Stimulated activated CD4-positive, alpha-beta T cell treated with anti-CD3 and anti-CD28 coated beads, Interleukin-4, amount 100 ng/mL, for 48 hours (primary cell): ENCODE results near the gene NDUFS7.

Experiments
- DNase-seq, 2 donors: peaks; one replicate each; pipeline ENCODE4 v3.0.0-alpha.2; 2020; ENCODE audit warnings: low read depth in 2 of 2

The NDUFS7 gene

DNA sequence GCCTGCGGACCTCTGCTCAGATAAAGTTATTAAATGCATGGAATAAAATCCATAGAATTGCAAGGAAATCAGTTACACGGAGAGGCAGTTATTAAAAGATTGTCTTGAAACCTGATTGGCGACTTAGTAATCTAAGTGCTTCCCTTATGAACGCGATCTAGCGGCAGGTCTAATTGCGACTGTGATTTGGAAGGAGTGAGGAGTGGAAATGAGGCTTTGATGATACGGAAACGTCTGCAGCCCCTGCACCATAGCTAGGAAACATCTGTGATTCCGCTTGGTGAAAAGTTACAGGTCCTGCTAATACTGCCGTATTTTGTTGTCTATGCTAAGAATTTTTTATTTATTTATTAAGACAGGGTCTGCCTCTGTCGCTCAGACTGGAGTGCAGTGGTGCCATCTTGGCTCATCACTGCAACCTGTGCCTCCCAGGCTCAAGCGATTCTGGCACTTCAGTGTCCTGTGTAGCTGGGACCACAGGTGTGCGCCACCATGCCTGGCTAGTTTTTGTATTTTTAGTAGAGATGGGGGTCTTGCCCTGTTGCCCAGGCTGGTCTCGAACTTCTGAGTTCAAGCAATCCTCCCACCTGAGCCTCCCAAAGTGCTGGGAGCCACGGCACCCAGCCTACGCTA, 887 bp downstream of the NDUFS7 start:
- DNase-seq: no peak

DNA sequence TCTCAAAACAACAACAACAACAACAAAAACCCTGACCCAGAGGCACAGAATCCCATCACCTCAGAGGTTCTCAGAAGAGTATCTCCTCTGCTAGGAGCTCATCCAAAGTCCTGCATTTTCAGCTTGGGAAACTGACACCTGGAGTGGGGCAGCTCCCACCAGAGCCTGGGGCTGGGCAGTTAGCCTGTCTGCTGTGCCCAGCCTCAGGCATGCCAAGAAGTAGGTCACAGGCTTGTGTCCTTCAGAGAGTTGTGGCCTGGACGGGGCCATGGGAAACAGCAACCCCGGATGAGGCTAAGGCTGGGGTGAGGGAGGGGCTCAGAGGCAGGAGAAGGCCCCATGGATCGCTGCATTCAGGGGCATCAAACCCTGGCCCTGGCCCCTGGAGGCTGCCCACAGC, 2.1 kb downstream of the NDUFS7 start:
- DNase-seq: no peak

DNA sequence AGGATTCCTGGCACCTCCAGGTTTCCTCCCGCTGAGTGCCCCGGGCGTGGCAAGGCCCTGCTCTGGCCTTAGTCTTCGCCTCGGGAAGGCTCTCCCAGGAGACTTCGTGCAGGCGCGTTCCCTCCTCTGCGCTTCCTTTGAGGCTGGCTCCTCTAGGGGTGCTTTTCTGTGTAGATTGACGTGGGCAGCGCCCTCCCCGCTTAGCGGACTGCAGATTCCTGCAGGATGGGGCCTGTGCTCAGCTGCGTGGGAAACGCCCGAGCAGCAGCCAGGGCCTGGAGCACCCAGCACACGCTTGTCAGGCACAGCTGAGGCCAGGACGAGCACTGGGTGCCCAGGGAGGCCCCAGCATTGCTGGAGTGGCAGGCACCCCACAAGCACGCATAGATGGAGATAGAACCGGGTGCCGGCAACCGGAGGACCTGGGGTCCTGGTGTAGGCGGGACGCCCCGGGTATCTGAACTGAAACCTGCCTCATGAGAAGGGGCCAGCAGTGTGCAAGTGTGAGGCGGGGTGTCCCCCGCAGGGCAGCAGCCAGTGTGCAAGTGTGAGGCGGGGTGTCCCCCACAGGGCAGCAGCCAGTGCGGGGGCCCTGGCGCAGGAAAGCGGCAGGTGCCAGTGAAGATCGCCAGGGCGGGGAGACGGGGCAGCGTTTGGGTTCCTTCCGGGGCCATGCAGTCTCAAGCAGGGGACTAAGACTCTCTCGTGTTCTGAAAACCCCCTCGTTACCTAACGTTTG, 3.4 kb downstream of the NDUFS7 start:
- DNase-seq: no peak

DNA sequence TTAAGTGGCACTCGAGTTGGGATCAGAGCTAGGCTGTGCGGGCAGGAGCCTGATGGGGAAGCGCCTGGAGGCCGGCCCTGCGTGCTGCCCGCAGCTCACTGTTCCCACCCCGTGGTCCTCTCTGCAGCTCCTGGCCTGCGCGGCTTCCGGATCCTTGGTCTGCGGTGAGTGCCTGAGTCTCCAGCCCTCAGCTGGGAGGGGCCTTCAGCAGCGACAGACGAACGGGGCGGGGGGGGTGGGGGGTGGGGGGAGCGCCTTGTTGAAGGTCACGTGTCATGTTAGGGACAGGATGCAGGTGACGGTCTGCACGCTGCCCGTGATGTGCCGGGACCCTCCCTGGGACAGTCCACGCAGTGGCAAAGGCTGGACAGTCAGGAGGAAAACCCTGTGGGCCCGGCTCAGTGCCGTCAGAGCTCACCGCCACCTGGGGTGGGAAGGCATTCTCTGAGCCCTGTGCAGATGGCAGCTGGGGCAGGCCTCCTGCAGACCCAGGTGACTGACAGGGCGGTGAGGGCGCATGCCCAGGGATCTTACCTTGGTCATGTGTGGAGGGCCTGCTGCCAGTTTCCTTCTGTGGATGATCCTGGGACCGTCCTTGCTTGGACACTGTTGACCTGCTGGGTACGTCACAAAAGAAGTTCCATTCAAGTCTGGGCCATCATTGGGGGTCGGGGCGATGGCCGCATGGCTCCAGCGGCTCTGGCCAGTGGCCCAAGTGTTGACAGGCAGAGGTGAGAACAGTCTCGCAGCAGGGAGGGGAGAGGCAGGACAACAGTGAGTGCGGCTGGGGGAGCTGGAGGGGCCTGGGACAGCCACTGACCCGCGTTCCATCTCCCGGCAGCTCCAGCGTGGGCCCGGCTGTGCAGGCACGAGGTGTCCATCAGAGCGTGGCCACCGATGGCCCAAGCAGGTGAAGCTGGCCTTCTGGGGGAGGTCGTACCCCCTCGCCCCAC, 4.3 kb downstream of the NDUFS7 start:
- DNase-seq: no peak

DNA sequence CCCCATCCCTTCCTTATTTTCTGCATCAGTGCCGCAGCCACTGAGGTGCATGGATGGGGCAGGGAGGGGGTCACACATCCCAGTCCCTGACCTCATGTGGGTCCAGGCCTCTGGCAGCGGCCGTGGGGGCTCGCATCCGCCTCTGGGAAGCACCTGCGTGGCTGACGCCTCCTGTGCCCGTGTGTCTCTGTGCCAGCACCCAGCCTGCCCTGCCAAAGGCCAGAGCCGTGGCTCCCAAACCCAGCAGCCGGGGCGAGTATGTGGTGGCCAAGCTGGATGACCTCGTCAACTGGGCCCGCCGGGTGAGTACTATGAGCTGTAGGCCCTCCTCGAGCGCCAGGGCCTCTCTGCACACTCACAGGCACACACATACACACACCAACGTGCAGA, 4.9 kb downstream of the NDUFS7 start:
- DNase-seq: no peak

DNA sequence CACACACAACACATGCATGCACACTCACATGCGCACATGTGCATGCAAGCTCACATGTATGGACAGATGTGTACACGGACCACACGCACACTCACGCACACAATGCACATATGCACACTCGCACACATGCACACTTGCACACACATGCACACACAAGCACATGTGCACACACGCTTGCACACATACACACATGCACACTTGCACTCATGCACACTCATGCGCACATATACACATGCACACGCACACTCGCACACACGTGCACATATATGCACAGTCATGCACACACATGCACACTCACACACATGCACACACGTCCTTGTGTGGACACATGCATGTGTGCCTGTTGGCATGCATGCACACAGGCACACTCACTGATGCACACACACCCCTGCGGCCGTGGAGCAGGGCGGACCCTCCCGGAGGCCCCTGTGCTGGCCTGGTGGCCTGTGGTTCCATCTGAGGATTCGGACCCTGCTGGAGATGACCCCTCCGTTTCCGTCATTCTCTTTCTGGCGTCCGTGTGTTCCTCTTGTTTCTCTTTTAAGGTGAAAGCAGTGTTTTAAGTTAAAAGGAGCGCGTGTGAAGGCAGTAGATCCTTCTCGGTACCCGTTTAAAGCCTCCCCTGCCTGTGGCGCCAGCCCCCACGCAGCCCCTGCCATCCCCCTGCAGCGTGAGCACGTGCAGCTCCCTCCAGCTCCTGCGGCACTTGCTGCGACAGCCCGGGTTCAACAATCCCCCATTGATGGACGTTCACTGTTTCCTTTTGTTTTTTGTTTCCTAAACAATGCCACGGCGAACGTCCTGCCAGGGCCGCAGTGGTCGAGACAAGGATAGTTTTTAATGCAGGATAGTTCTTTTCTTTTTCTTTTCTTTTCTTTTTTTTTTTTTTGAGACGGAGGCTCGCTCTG, 5.6 kb downstream of the NDUFS7 start:
- DNase-seq: no peak

DNA sequence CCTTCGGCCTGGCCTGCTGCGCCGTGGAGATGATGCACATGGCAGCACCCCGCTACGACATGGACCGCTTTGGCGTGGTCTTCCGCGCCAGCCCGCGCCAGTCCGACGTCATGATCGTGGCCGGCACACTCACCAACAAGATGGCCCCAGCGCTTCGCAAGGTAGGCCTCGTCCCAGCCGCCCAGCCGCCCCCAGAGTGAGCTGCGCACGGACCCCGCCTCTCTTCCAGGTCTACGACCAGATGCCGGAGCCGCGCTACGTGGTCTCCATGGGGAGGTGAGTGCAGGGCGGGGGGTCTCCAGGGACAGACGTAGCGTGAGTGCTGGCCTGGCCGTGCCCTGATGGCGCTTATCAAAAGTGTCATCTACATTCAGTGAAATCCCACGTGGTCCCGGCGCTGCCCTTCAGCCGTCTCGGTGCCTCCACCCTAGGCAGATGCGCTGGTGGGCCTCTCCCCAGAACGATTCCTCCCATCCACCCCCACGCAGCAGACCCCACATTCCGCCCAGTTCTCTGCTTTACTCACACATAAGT, 7.2 kb downstream of the NDUFS7 start:
- no peak for DNase-seq

DNA sequence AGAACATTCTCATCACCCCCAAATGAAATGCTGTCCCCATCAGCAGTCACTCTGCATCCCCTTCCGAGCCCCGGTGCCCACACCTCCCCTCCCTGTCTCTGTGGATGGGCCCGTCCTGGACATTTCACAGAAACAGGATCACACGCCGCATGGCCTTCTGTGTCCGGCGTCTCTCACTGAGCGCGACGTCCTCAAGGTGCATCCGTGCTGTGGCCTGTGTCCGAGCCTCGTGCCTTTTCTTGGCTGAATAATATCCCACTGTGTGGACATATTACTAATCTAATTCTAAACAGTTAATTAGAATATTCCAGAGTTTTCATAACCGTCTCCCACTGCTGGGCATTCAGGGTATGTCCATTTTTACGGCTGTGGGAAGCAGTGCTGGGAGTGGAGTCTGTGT, 8.7 kb downstream of the NDUFS7 start:
- DNase-seq: no peak

DNA sequence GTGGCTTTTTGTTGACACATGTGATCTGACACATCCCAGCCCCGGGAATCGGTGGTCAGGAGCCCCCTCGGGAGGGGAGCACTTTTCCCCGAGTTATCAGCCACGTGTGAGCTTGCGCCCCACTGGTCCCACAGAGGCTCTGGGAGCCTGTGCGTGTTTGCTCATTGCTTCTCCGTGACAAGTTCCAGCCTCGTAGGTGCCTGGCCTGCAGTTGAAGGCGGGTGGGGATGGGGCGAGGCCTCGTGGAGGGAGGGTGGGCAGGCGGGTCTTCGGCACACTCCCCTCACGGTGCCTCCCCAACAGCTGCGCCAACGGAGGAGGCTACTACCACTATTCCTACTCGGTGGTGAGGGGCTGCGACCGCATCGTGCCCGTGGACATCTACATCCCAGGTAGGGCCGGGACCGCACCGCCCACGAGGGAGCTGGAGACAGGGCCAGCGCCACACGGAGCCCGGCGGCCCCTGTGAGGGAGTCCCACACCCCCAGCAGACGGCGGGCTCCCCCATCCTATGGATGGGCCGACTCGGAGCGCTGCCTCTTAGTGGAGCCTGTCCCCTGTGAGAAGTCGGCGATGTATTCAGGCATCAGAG, 9.3 kb downstream of the NDUFS7 start:
- DNase-seq: no peak

DNA sequence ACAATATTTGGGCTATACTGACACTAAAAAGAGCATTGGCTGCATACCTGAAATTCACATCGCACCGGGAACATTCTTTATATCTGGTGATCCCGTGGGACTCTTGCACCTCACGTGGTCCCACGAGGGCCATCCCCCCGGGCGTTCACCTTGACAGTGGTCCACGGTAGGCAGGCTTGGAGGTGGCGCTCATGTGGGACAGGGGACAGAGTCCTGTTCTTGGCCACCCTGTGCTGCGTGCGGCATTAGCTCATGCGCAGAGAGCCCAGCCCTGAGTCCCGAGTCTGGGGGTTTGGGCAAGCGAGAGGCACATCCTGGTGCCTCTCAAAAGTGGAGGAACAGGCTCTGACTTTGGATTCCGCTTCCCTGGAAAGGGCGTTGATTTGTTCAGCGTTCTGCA, 10.1 kb downstream of the NDUFS7 start:
- no peak for DNase-seq

DNA sequence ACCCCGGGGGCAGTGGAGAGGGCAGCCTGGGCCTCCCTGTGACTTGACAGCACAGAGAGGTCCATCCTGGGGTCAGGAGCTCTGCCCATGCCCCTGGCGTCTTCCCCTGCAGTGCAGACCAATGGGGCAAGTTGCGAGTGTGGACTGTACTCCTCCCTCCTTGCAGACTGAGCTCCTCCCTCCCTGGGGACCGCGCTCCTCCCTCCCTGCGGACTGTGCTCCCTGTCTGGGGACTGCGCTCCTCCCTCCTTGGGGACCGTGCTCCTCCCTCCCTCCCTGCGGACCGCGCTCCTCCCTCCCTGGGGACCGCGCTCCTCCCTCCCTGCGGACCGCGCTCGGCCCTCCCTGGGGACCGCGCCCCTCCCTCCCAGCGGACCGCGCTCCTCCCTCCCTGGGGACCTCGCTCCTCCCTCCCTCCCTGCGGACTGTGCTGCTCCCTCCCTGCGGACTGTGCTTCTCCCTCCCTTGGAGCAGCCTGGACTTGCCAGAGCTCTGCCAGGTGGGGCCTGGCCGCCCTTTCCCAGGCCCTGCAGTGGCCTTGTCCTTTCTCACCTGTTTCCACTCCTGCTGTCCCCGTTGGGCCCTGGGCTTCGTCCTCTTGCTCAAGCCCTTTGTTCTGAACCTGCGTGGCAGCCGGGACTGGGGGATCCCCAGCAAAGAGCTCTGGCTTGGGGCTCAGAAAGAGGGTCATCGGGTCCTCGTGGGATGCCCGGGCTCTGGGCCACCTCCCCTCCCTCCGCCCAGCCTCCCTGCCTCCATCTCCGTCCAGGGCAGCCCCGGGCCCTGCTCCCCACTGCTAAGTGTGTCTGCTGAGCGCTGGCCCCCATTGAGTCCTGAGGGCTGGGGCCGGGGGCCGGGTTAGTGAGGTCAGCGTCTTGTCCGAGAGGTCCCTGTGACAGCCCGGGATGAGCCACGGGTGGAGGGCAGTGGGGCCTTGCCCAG, 10.8 kb downstream of the NDUFS7 start:
- no peak for DNase-seq

DNA sequence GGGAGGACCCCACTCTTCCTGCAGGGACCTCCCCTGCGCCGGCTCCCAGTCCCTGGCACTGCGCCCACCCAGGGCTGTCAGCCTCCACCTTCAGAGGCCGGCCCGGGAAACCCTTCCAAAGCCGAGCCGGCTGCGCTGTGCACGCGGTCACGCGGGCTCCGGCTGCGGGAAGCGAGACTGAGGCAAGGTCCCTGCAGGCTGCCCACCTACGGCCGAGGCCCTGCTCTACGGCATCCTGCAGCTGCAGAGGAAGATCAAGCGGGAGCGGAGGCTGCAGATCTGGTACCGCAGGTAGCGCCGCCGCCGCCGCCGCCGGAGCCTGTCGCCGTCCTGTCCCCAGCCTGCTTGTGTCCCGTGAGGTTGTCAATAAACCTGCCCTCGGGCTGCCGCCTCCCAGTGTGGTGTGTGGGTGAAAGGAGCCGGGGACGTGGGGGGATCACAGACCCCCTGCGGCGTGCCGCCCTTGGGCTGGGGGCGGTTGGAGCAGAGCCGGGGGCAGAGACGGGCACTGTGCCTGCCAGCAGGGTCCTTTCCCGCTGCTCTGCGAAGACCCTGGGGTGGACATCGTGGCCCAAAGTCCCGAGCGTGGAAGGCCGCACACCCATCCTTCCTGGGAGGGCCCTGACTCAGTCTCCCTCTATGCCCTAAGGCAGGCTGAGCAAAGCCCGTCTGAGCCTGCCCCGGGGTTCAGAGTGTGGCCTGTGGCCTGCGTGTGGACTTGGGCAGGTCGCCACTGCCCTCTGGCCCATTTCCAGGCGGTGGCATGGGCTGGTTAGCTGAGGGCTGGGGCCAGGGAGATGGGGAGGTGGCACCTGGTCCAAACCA, 11.7 kb downstream of the NDUFS7 start:
- no peak for DNase-seq

DNA sequence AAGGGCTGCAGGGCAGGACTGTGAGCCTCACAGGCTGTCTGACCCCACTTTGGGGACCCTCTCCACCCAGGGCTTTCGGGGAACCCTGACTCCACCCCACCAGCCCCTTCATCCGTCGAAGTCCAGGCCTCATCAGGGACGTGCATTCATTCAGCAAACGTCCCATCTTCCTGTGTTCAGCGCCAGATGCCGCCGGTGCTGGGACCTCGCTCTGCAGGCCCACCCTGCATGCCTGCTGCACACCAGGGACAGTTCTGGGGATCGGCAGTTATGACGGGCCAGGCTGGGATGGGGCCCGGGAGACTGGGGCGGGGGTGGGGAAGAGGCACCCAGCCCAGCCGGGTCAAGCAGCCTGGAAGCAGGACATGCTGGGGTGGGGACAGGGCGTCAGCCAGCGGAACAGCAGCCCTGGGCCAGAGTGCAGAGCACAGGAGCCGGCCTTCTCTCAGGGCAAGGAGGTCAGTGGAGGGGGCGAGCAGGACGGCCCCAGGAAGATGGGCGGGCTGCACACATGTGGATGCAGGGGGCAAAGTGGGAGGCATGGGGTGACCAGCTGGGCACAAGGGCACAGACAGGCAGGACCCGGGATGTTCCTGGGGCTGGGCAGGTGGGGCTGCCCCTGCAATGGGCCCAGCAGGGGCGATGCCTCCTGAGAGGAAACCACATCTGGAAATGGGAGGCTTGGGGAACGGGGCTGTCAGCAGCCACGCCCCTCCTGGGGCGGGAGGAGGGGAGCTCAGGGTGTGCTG, 12.5 kb downstream of the NDUFS7 start:
- no peak for DNase-seq

DNA sequence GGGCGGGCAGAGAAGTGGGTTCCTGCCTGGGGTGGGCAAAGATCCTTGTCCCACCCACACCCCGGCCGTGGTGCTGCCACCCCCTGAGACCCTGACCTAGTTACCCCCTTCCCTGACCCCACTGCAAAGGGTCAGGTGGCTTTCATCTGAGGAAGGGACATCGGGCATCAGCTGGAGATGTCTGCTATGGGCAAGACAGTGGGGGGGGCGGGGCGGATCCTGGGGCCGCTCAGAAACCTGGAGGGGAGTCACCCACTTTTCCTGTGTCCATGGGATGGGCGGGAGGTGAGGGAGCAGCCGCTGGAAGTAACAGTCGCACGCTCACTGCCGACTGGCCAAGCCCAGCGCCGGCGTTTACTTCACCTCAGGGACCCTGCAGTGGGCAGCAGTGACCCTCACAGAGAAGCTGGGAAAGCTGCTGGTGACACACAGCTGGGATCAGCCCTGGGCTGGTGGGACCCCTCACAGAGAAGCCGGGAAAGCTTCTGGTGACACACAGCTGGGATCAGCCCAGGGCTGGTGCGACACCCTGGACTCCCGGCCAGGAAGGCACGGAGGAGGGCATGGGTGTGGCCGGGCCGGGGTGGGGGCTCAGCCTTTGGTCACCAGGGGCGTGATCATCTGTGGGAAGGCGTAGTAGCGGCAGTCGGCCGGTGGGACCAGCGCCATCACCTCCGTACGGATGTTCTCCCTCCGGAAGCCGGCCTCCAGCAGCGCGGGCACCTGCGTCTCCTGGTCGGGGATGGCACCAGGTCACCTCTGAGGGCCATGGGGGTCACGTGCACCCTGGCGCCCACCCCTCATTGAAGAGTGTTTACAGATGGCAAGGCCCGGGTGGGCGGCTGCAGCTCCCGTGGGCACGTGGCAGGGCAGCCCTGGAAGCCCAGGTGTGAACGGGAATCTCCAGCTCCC, 13.3 kb downstream of the NDUFS7 start:
- DNase-seq: no peak

DNA sequence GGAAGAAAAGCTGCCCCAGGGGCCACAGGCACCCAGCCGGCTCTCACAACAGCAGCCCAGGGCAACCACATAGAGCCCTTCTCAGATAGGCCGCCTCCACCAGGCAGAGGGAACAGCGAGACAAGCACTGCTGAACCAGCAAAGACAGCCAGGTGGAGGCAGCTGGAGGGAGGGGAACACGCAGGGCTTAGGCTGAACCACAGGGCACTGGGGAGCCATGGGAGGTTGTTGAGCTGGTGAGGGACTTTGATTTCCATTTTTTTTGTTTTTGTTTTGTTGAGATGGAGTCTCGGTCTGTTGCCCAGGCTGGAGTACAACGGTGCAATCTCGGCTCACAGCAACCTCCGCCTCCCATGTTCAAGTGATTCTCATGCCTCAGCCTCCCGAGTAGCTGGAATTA, 14.1 kb downstream of the NDUFS7 start:
- DNase-seq: no peak

DNA sequence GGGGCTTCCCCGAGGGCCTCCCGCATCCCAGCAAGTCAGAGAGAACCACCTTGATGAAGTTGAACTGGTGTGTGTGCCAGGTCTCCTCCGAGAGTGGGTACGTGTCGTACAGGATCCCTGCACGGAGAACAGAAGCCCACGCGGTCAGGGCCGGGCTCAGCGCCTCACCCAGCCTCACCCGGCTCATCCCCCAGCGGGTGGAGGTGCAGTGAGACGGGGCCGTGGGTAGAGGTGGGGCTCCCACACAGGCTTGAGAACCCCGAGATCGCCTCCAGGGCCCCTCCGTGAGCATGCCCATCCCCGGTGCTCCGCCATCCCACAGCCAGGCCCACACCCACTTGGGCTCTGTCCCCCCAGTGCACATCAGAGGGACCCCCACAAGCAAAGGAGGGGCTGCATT, 15.4 kb downstream of the NDUFS7 start:
- DNase-seq: no peak

DNA sequence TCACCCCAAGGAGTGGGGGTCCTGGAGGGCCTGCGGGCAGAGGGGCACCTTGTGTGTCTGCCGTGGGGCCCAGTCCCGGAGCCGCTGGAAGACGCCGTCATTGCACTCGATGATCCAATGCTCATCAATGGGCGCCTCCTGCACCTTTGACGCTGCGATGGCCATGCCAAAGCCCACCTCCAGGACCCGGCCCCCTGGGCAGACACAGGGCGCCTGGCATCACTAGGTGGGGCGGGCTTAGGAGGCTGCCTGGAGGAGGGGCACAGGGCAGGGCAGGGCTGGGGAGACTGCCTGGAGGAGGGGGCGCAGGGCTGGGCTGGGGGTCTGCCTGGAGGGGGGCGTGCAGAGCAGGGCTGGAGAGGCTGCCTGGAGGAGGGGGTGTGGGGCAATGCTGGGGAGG, 16.0 kb downstream of the NDUFS7 start:
- no peak for DNase-seq
